ENCODE results near the gene CBLB. TPM values are rescaled to one million over a fixed set of nuclear protein-coding genes. Genes with fewer than 3 reads are reported as not detected.

Gene CBLB
- total RNA-seq, 1 donor from 2014 or later, result 5.9 TPM

GRCh38 chr3:105772635-105773034 lies 96.2 kb downstream of the CBLB start:
- TF ChIP-seq CTCF (conservative IDR thresholded peaks at IDR 0.05; ENCODE audit: low read depth, low read length), result no peak
- H3K4me3 ChIP-seq (ENCODE audit: low read depth, low read length), result no peak overlapping the region
- DNase-seq (ENCODE audit: low read depth), result no peak

GRCh38 chr3:105771392-105771791 lies 97.4 kb downstream of the CBLB start:
- DNase-seq (ENCODE audit: low read depth), result no peak
- TF ChIP-seq CTCF (conservative IDR thresholded peaks at IDR 0.05; ENCODE audit: low read depth, low read length), result no peak
- H3K4me3 ChIP-seq (ENCODE audit: low read depth, low read length), result no peak overlapping the region

- no peak for DNase-seq (ENCODE audit: low read depth)
- H3K4me3 ChIP-seq (ENCODE audit: low read depth, low read length), result no peak overlapping the region
- TF ChIP-seq CTCF (conservative IDR thresholded peaks at IDR 0.05; ENCODE audit: low read depth, low read length), result no peak
Measured at GRCh38 chr3:105770410-105770809, 98.4 kb downstream of the CBLB start.

- DNase-seq (ENCODE audit: low read depth), result no peak
- TF ChIP-seq CTCF (conservative IDR thresholded peaks at IDR 0.05; ENCODE audit: low read depth, low read length), result no peak
Measured at GRCh38 chr3:105767776-105768175, 101.0 kb downstream of the CBLB start.

GRCh38 chr3:105767216-105767615 lies 101.6 kb downstream of the CBLB start:
- no peak for DNase-seq (ENCODE audit: low read depth)
- no peak for TF ChIP-seq CTCF (conservative IDR thresholded peaks at IDR 0.05; ENCODE audit: low read depth, low read length)
- H3K4me3 ChIP-seq (ENCODE audit: low read depth, low read length), result no peak overlapping the region

More at GRCh38 chr3:105767776-105768175, 101.0 kb downstream of the CBLB start:
- H3K4me3 ChIP-seq (ENCODE audit: low read depth, low read length), result no peak overlapping the region

- no peak overlapping the region for H3K4me3 ChIP-seq (ENCODE audit: low read depth, low read length)
- TF ChIP-seq CTCF (conservative IDR thresholded peaks at IDR 0.05; ENCODE audit: low read depth, low read length), result no peak
- DNase-seq (ENCODE audit: low read depth), result no peak
Measured at GRCh38 chr3:105765308-105765639, 103.5 kb downstream of the CBLB start.

GRCh38 chr3:105764378-105765307 lies 104.2 kb downstream of the CBLB start:
- no peak overlapping the region for H3K4me3 ChIP-seq (ENCODE audit: low read depth, low read length)
- no peak for DNase-seq (ENCODE audit: low read depth)
- TF ChIP-seq CTCF (conservative IDR thresholded peaks at IDR 0.05; ENCODE audit: low read depth, low read length), result no peak
